H9 (cell line): ENCODE data around the gene WBP2. TPM values are rescaled to one million over a fixed set of nuclear protein-coding genes. Genes with fewer than 3 reads are reported as not detected.

Experiments
- DNase-seq: peaks from one replicate; pipeline ENCODE4 v3.0.0-alpha.2; 2017
- H2AFZ ChIP-seq: one replicate; pipeline ENCODE4 v1.6.1; 2013; ENCODE audit warnings: mild to moderate bottlenecking, low read length, control low read depth, moderate library complexity
- H2AK5ac ChIP-seq: 2 replicates; pipeline ENCODE4 v1.6.1; 2013; ENCODE audit warnings: low read length, control low read depth, mixed read lengths; ENCODE audit not compliant: insufficient read length
- H2BK120ac ChIP-seq: one replicate; pipeline ENCODE4 v1.6.1; 2013; ENCODE audit warnings: low read depth, mild to moderate bottlenecking, low read length, control low read depth, inconsistent platforms; ENCODE audit not compliant: poor library complexity, severe bottlenecking
- H2BK12ac ChIP-seq: 2 replicates; pipeline ENCODE4 v1.6.1; 2013; ENCODE audit warnings: low read length, control low read depth, mixed read lengths, low read depth; ENCODE audit not compliant: insufficient read length
- H2BK15ac ChIP-seq: 2 replicates; pipeline ENCODE4 v1.6.1; 2013; ENCODE audit warnings: low read depth, low read length, control low read depth
- H2BK20ac ChIP-seq: one replicate; pipeline ENCODE4 v1.6.1; 2013; ENCODE audit warnings: low read depth, mild to moderate bottlenecking, low read length, control low read depth, inconsistent platforms; ENCODE audit not compliant: poor library complexity, severe bottlenecking
- H2BK5ac ChIP-seq: 2 replicates; pipeline ENCODE4 v1.6.1; 2013; ENCODE audit warnings: low read length, control low read depth, mixed read lengths; ENCODE audit not compliant: insufficient read length
- H3K14ac ChIP-seq: 2 replicates; pipeline ENCODE4 v1.6.1; 2013; ENCODE audit warnings: low read length, control low read depth; ENCODE audit not compliant: insufficient read depth
- H3K18ac ChIP-seq: 2 replicates; pipeline ENCODE4 v1.6.1; 2013; ENCODE audit warnings: low read depth, mild to moderate bottlenecking, mixed read lengths, low read length, control low read depth; ENCODE audit not compliant: insufficient read length
- H3K23ac ChIP-seq: 2 replicates; pipeline ENCODE4 v1.6.1; 2013; ENCODE audit warnings: low read length, control low read depth, mixed read lengths, low read depth; ENCODE audit not compliant: insufficient read length
- H3K23me2 ChIP-seq: 2 replicates; pipeline ENCODE4 v1.6.1; 2013; ENCODE audit warnings: low read depth, mild to moderate bottlenecking, mixed read lengths, low read length, control low read depth; ENCODE audit not compliant: insufficient read length, poor library complexity, severe bottlenecking
- H3K27ac ChIP-seq: 2 replicates; pipeline ENCODE4 v1.5.1; 2013; ENCODE audit warnings: low read length, control low read depth, mixed read lengths, low read depth; ENCODE audit not compliant: insufficient read length
- H3K27me3 ChIP-seq: 2 replicates; pipeline ENCODE4 v1.6.1; 2013; ENCODE audit warnings: low read length, control low read depth, inconsistent platforms; ENCODE audit not compliant: insufficient read depth
- H3K4ac ChIP-seq: 2 replicates; pipeline ENCODE4 v1.6.1; 2013; ENCODE audit warnings: low read depth, mild to moderate bottlenecking, control low read depth, inconsistent platforms, low read length, moderate library complexity
- H3K4me1 ChIP-seq: 2 replicates; pipeline ENCODE4 v1.6.1; 2013; ENCODE audit warnings: low read length, control low read depth, inconsistent platforms; ENCODE audit not compliant: insufficient read depth
- H3K4me2 ChIP-seq: 2 replicates; pipeline ENCODE4 v1.6.1; 2013; ENCODE audit warnings: low read length, control low read depth, mixed read lengths; ENCODE audit not compliant: insufficient read length, insufficient read depth
- H3K56ac ChIP-seq: 2 replicates; pipeline ENCODE4 v1.6.1; 2013; ENCODE audit warnings: low read depth, mild to moderate bottlenecking, mixed read lengths, low read length, control low read depth; ENCODE audit not compliant: insufficient read length
- H3K79me1 ChIP-seq: 2 replicates; pipeline ENCODE4 v1.6.1; 2013; ENCODE audit warnings: low read depth, mild to moderate bottlenecking, moderate library complexity, low read length, control low read depth, inconsistent platforms; ENCODE audit not compliant: insufficient read depth, poor library complexity, severe bottlenecking
- H3K79me2 ChIP-seq: 2 replicates; pipeline ENCODE4 v1.6.1; 2013; ENCODE audit warnings: low read length, control low read depth, inconsistent platforms; ENCODE audit not compliant: insufficient read depth
- H3K9ac ChIP-seq: 2 replicates; pipeline ENCODE4 v1.6.1; 2013; ENCODE audit warnings: low read length, control low read depth, mixed read lengths; ENCODE audit not compliant: insufficient read length; ENCODE audit errors: extremely low read depth
- H3K9me3 ChIP-seq: one replicate; pipeline ENCODE4 v1.6.1; 2013; ENCODE audit warnings: low read depth, low read length, inconsistent platforms; ENCODE audit not compliant: control insufficient read depth
- H3T11ph ChIP-seq: one replicate; pipeline ENCODE4 v1.6.1; 2013; ENCODE audit warnings: mild to moderate bottlenecking, low read length, control low read depth, inconsistent platforms
- H4K20me1 ChIP-seq: one replicate; pipeline ENCODE4 v1.6.1; 2013; ENCODE audit not compliant: control insufficient read depth, insufficient read length, insufficient read depth
- H4K5ac ChIP-seq: 2 replicates; pipeline ENCODE4 v1.6.1; 2013; ENCODE audit warnings: low read depth, mild to moderate bottlenecking, mixed read lengths, low read length, control low read depth; ENCODE audit not compliant: insufficient read length
- H4K8ac ChIP-seq: replicated peaks from 2 replicates; pipeline ENCODE4 v1.6.1; 2013; ENCODE audit warnings: low read length, control low read depth, mixed read lengths, low read depth; ENCODE audit not compliant: insufficient read length
- H4K91ac ChIP-seq: 2 replicates; pipeline ENCODE4 v1.6.1; 2013; ENCODE audit warnings: low read depth, mild to moderate bottlenecking, moderate library complexity, mixed read lengths, low read length, control low read depth; ENCODE audit not compliant: insufficient read length
- H3K27ac Mint-ChIP-seq, 3 experiments: 2 replicates in 2 of 3; 3 replicates in 1 of 3; pipeline ENCODE4 v1.8.0; 2020 to 2021; ENCODE audit warnings: mixed read lengths in 3 of 3, mild to moderate bottlenecking in 1 of 3, moderate library complexity in 1 of 3
- H3K27me3 Mint-ChIP-seq: 2 replicates; pipeline ENCODE4 v1.8.0; 2021; ENCODE audit warnings: low read depth, mild to moderate bottlenecking, moderate library complexity, mixed read lengths
- H3K36me3 Mint-ChIP-seq, 3 experiments: 2 replicates in 2 of 3; 3 replicates in 1 of 3; pipeline ENCODE4 v1.8.0; 2020 to 2021; ENCODE audit warnings: low read depth in 3 of 3, mixed read lengths in 3 of 3; ENCODE audit not compliant: insufficient read depth in 1 of 3
- H3K4me1 Mint-ChIP-seq, 2 experiments: 2 replicates each; pipeline ENCODE4 v1.8.0; 2020; ENCODE audit warnings: mixed read lengths in 2 of 2
- H3K4me3 Mint-ChIP-seq, 2 experiments: 2 replicates in 1 of 2; 3 replicates in 1 of 2; pipeline ENCODE4 v1.8.0; 2020 to 2021; ENCODE audit warnings: mild to moderate bottlenecking in 2 of 2, mixed read lengths in 2 of 2, moderate library complexity in 1 of 2
- H3K9me3 Mint-ChIP-seq, 2 experiments: 2 replicates in 1 of 2; 3 replicates in 1 of 2; pipeline ENCODE4 v1.8.0; 2020; ENCODE audit warnings: mild to moderate bottlenecking in 2 of 2, mixed read lengths in 2 of 2, moderate library complexity in 1 of 2
- CTCF ChIP-seq: fragments of 200-600 bp; sonication (generic); conservative IDR thresholded peaks from 3 replicates; pipeline ENCODE4 v1.8.0; 2021; ENCODE audit warnings: antibody characterized with exemption, mild to moderate bottlenecking
- WGBS: extraction: QIAGEN DNeasy Blood & Tissue Kit; methylation state at CpG from one replicate; pipeline ENCODE4 v1.1.7; 2013; ENCODE audit warnings: missing lambda C conversion rate, low lambda C conversion rate, mixed read lengths; ENCODE audit not compliant: insufficient read length; ENCODE audit errors: extremely low coverage; 5-methylcytosine and 5-hydroxymethylcytosine counted together
- total RNA-seq: library from RNA; stranded (reverse); gene quantifications from 2 replicates; pipeline ENCODE4 v1.2.1, GENCODE V29; 2021

The WBP2 gene
- total RNA-seq, 1 experiment from 2014 or later = 63.2 TPM

GRCh38 chr17:75815399-75815798 lies 39.7 kb downstream of the WBP2 start:
- Histone ChIP-seq H2AFZ (no peak overlapping the region), H2BK12ac (no peak overlapping the region), H3K4ac (no peak overlapping the region), H3K79me1 (no peaks in the 10 kb centered on the region), H3K4me1 (no peaks in the 10 kb centered on the region), H3K4me2 (no peak overlapping the region), H2AK5ac (no peak overlapping the region), H3K23ac (no peak overlapping the region), H3K14ac (no peak overlapping the region), H3K79me2 (no peaks in the 10 kb centered on the region), H3K27ac (no peak overlapping the region), H3K56ac (no peak overlapping the region), H3K27me3 (no peaks in the 10 kb centered on the region), H3K9me3 (no peaks in the 10 kb centered on the region), H2BK15ac (no peak overlapping the region), H3K23me2 (no peaks in the 10 kb centered on the region), H3K9ac (no peak overlapping the region), H3K18ac (no peak overlapping the region), H3T11ph (no peak overlapping the region), H4K20me1 (no peaks in the 10 kb centered on the region), H2BK20ac (no peak overlapping the region), H4K5ac (no peak overlapping the region), H2BK120ac (no peak overlapping the region), H4K91ac (no peak overlapping the region), H4K8ac (no peak overlapping the region), H2BK5ac (no peak overlapping the region)
- H3K9me3 Mint-ChIP-seq = no peaks in the 10 kb centered on the region
- no peaks in the 10 kb centered on the region for H3K4me1 Mint-ChIP-seq
- no peaks in the 10 kb centered on the region for H3K27me3 Mint-ChIP-seq
- H3K27ac Mint-ChIP-seq = no peak overlapping the region
- TF ChIP-seq CTCF = no peak
- H3K36me3 Mint-ChIP-seq = peaks cover 20 to 76% (median 76%) of the 10 kb centered on the region in 3 experiments; a peak in 6 of 7 replicates
- WGBS = no CpG with 5 or more reads among the region's 3 CpGs
- H3K4me3 Mint-ChIP-seq = no peak overlapping the region
- DNase-seq = no peak
